Measurements from ENCODE around the gene HINT1. TPM values are rescaled to one million over a fixed set of nuclear protein-coding genes. Genes with fewer than 3 reads are reported as not detected.
A peak's percentile ranks its signal among the peaks of the same experiment; 100 is the strongest.

Gene HINT1
- total and polyA plus RNA-seq, 9 of the 15 experiments (the other 6 are each of a cell fraction or from before 2014, with no cell fraction given): 296 to 1,027 (median 500) TPM

GRCh38 chr5:131112424-131112823 is 52.6 kb downstream of the HINT1 start:
- Histone ChIP-seq H4K20me1 (replicated peaks; ENCODE audit: control insufficient read depth, insufficient read depth, low read length) (no peaks in the 10 kb centered on the region), H3K4me2 (ENCODE audit: insufficient read depth, low read length) (no peak overlapping the region), H2AFZ (ENCODE audit: low read depth, low read length) (no peak overlapping the region), H3K4me1 (replicated peaks in 1 of 2; ENCODE audit: control insufficient read depth in 2 of 2, insufficient read depth in 2 of 2, low read length in 2 of 2) (no peaks in the 10 kb centered on the region; a peak in 1 of 5 replicates), H3K9me3 (replicated peaks; ENCODE audit: control insufficient read depth, insufficient read depth, low read depth, low read length) (no peaks in the 10 kb centered on the region), H3K9ac (ENCODE audit: insufficient read depth in 1 of 2, low read depth in 2 of 2, low read length in 2 of 2) (no peak overlapping the region), H3K27ac (ENCODE audit: extremely low read depth, low read depth, low read length) (no peak overlapping the region), H3K36me3 (ENCODE audit: control insufficient read depth, insufficient read depth, low read length) (no peaks in the 10 kb centered on the region), H3K79me2 (ENCODE audit: control insufficient read depth, insufficient read depth, low read length) (no peaks in the 10 kb centered on the region), H3K9me1 (ENCODE audit: control insufficient read depth, insufficient read depth, low read length) (no peaks in the 10 kb centered on the region), H3K27me3 (ENCODE audit: control insufficient read depth in 2 of 2, insufficient read depth in 2 of 2, low read length in 2 of 2) (no peaks in the 10 kb centered on the region), H3K4me3 (no peak overlapping the region)
- no peak for TF ChIP-seq CBX3 (IDR thresholded peaks at IDR 0.05; ENCODE audit: borderline replicate concordance in 1 of 2, low read length in 2 of 2)
- TF ChIP-seq ATF7 (IDR thresholded peaks at IDR 0.05): no peak
- TF ChIP-seq CTBP1 (IDR thresholded peaks at IDR 0.05; ENCODE audit: borderline replicate concordance): no peak
- TF ChIP-seq ZNF274 (IDR thresholded peaks at IDR 0.05; ENCODE audit: borderline replicate concordance, low read depth, low read length): no peak
- TF ChIP-seq ETV1 (tag; conservative IDR thresholded peaks at IDR 0.05; ENCODE audit: low read depth): no peak
- TF ChIP-seq HMG20B (CRISPR knock-in tag; IDR thresholded peaks at IDR 0.05): no peak
- no peak for TF ChIP-seq RBBP5 (IDR thresholded peaks at IDR 0.05; ENCODE audit: borderline replicate concordance, insufficient read depth, low read length, poor library complexity, severe bottlenecking)
- TF ChIP-seq MTA3 (IDR thresholded peaks at IDR 0.05; ENCODE audit: borderline replicate concordance): no peak
- no peak for TF ChIP-seq ZNF277 (CRISPR knock-in tag; IDR thresholded peaks at IDR 0.05; ENCODE audit: borderline replicate concordance)
- ChIA-PET POLR2A (interaction anchor here (0.7 to 1.3 kb wide), 2 partner anchors 152 to 293 kb away, joined by 3 read pairs; no protein-coding TSS in a partner anchor), CTCF (ENCODE audit: low intra/inter-chr PET ratio) (no interaction called here)
- intact Hi-C loops (cut with micrococcal nuclease) (loop anchor here (5.0 to 10.0 kb wide), 6 partner anchors 100 to 1450 kb away; no protein-coding TSS in a partner anchor), in situ Hi-C loops (cut with MboI) (no loop called here)
- FAIRE-seq: no peak
- peak; percentile 66 for ATAC-seq
- 8% methylated on average over 13 of the region's 13 CpGs for WGBS (ENCODE audit: insufficient coverage, low coverage, missing lambda C conversion rate)
- no TSS peak for BruUV-seq (replicated peaks)
- no peak for DNase-seq (ENCODE audit: extremely low read depth in 1 of 4, low spot score in 3 of 4)

All from K562 (cell line).